ENCODE measurements around the gene ARHGAP24.

DNA sequence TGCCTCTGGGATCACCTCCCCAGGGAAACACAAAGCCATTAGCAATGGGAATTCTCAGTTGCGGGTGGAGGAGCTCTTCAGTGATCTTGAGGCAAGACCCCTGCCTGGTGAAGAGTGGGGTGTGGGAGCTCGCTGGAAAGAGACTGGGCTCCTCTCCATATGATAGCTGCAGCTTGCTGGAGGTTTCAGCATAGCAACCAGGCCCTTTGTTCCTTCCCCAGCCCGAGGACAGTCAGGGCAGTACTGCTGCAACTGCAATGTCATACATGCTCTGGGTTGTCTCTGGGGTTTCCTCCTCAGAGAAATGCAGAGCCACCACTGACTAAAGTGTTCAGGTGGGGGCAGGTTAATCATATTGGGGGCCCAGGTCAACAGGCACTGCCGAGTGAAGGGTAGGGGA lies 81.3 kb downstream of the ARHGAP24 start:
- TF ChIP-seq EZH2phosphoT487 (IDR thresholded peaks at IDR 0.05; ENCODE audit: unreplicated experiment): no peak
- TF ChIP-seq POLR2AphosphoS5 (IDR thresholded peaks at IDR 0.05; ENCODE audit: low read depth): no peak
- no peak for TF ChIP-seq CTCF (conservative IDR thresholded peaks at IDR 0.05; ENCODE audit: low read depth in 2 of 2)
- no peak for TF ChIP-seq JUNB (IDR thresholded peaks at IDR 0.05; ENCODE audit: unreplicated experiment)
- no peak for TF ChIP-seq EZH2 (IDR thresholded peaks at IDR 0.05; ENCODE audit: low read depth, unreplicated experiment)
- TF ChIP-seq REST (IDR thresholded peaks at IDR 0.05; ENCODE audit: unreplicated experiment): no peak
- no peak for TF ChIP-seq NANOG (IDR thresholded peaks at IDR 0.05; ENCODE audit: borderline replicate concordance)
- no peak for TF ChIP-seq CREB1 (CRISPR knock-in tag; IDR thresholded peaks at IDR 0.05; ENCODE audit: low read depth)
- TF ChIP-seq ZNF331 (CRISPR knock-in tag; IDR thresholded peaks at IDR 0.05; ENCODE audit: low read depth): no peak
- TF ChIP-seq ETS1 (IDR thresholded peaks at IDR 0.05): no peak
- no peak for TF ChIP-seq ZNF114 (CRISPR knock-in tag; IDR thresholded peaks at IDR 0.05)
- TF ChIP-seq STAT1 (IDR thresholded peaks at IDR 0.05; ENCODE audit: unreplicated experiment): no peak
